GM12873 (cell line): ENCODE data around the gene SOX8.

ENCODE experiments used
- CTCF ChIP-seq: IDR thresholded peaks from 2 replicates; pipeline ENCODE4 v1.5.1; 2012; ENCODE audit warnings: low read depth, mild to moderate bottlenecking, moderate library complexity, low read length, control low read depth; ENCODE audit not compliant: insufficient read depth; ENCODE audit errors: missing control alignments

The SOX8 gene

GRCh38 chr16:962901-963814 lies 18.4 kb upstream of the SOX8 start:
- TF ChIP-seq CTCF = no peak

GRCh38 chr16:963913-964312 lies 17.7 kb upstream of the SOX8 start:
- TF ChIP-seq CTCF = no peak

- TF ChIP-seq CTCF = no peak
Observed at GRCh38 chr16:964356-965035, 17.1 kb upstream of the SOX8 start.

- no peak for TF ChIP-seq CTCF
Observed at GRCh38 chr16:965036-965395, 16.6 kb upstream of the SOX8 start.

GRCh38 chr16:965487-965886 lies 16.1 kb upstream of the SOX8 start:
- no peak for TF ChIP-seq CTCF

GRCh38 chr16:966035-966434 lies 15.5 kb upstream of the SOX8 start:
- TF ChIP-seq CTCF = no peak

- TF ChIP-seq CTCF = no peak
Observed at GRCh38 chr16:966505-966904, 15.1 kb upstream of the SOX8 start.
